Measurements from ENCODE around the gene CD22.

CD22 gene

DNA sequence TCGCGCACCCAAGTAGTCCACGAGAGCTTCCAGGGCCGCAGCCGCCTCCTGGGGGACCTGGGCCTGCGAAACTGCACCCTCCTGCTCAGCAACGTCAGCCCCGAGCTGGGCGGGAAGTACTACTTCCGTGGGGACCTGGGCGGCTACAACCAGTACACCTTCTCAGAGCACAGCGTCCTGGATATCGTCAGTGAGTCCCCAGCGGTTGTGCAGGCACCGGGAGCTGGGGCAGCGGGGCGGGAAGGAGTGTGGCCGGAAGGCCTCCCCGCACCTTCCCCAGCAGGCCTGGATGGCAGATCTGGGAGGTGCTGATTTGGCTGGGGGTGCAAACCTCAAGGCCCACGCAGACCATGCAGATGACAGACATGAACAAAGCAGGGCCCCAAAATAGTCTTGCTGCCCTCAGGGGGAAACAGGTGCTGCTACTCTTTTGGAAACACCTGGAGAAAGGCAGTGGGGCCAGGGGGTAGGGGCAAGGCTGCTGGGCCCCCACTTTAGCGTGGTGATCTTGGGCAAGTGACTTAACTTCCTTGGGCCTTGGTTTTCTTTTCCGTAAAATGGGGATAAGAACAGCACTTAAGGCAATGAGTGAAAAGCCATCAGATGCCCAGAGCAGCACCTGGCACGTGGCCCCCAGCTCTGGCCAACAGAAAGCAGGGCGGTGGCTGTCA is 33.1 kb upstream of the CD22 start:
- no peak for DNase-seq (ENCODE audit: low read depth)

DNA sequence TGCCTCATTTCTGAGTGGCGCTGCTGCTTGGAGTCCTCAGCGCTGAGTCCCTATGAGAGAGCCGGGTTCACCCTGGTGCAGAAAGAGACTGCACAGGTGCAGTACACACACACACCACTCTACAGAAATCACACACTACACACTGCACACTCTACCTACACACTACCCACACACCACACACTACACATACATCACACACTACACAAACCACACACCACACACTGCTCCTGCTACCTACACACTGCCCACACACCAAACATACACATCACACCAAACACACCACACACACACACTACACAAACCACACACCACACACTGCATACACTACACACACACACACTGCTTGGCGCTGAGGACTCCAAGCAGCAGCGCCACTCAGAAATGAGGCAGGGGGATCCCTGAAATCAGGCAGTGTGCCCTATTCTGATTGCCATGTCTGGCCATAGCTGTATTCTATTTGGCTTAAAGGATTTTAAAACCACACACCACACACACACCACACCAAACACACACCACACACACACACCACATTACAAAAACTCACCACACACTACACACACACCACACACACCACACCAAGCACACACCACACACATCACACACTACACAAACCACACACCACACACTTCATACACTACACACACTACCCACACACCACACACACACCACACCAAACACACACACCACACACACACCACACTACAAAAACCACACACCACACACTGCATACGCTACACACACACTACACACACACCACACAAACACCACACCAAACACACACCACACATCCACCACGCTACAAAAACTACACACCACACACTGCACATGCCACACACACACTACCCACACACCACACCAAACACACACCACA is 32.1 kb upstream of the CD22 start:
- no peak for DNase-seq (ENCODE audit: low read depth)

DNA sequence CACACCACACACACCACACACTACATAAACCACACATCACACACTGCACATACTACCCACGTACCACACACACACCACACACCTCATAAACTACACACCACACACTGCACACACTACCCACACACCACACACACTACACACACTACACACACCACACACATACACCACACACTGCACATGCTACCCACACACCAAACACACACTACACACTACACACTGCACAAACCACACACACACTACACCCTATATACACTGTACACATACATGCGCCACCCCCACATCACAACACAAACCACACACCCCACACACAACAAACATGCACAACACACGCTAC is 31.5 kb upstream of the CD22 start:
- DNase-seq (ENCODE audit: low read depth), result no peak

DNA sequence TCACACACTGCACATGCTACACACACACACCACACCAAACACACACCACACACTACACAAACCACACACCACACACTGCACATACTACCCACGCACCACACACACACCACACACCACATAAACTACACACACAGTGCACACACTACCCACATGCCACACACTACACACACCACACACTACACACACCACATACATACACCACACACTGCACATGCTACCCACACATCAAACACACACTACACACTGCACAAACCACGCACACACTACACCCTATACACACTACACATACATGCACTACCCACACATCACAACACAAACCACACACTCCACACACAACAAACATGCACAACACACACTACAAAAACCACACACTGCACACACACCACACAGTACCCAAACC is 31.1 kb upstream of the CD22 start:
- DNase-seq (ENCODE audit: low read depth), result no peak

DNA sequence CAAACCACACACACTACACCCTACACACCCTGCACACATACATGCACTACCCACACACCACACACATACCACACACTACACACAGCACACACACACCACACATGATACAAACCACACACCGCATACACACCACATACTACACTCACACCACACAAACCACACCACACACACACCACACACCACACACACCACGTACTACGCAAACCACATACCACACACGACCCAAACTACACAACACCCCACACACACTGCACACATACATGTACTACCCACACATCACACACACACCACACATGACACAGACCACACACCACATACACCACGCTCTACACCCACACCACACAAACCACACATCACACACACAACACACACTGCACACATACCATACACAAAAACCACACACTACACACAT is 30.4 kb upstream of the CD22 start:
- DNase-seq (ENCODE audit: low read depth), result no peak

DNA sequence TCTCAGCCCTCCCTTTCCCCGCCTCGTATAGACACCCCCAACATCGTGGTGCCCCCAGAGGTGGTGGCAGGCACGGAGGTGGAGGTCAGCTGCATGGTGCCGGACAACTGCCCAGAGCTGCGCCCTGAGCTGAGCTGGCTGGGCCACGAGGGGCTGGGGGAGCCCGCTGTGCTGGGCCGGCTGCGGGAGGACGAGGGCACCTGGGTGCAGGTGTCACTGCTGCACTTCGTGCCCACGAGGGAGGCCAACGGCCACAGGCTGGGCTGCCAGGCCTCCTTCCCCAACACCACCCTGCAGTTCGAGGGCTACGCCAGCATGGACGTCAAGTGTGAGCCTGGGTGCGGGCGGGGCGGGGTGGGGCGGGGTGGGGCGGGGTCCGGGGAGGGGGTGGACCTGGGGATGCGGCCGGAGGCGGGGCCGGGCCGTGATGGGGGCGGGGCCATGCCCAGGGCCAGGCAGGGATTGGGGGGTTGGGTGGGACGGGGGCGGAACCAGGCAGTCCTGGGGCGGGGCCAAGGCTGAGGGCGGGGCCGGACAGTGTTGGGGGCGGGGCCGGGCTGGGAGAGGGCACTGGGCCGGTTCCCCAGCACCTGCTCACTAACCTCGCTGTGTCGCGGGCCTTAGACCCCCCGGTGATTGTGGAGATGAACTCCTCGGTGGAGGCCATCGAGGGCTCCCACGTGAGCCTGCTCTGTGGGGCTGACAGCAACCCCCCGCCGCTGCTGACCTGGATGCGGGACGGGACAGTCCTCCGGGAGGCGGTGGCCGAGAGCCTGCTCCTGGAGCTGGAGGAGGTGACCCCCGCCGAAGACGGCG is 29.3 kb upstream of the CD22 start:
- no peak for DNase-seq (ENCODE audit: low read depth)

DNA sequence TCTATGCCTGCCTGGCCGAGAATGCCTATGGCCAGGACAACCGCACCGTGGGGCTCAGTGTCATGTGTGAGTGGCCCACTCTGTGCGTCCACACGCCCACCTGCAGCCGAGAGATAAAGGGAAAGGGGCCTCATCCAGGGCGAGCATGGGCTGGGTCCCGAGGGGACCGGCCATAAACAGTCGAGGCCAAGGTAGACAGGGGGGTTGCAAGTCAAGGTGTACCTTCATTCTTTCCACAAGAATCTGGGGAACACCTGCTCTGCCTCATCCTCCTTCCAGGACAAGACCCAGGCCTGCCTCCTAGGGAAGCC is 28.7 kb upstream of the CD22 start:
- no peak for DNase-seq (ENCODE audit: low read depth)

DNA sequence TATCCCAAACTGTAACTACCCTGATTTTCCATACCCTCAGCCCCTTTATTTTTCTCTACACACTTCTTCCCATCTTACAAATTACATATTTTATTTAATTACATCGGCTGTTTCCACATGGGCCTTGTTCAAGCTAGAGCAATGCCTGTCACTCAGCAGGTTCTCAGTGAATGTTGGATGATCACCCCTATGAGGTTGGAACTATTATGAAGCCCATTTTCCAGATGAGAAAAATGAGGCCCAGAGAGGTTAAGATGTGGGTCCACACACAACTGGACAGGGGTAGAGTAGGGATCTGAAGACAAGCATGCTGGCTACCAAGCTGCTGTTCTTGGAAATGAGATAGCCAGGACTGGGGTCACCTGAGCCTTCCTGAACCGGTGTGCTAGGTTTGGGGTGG is 27.0 kb upstream of the CD22 start:
- DNase-seq (ENCODE audit: low read depth), result no peak

DNA sequence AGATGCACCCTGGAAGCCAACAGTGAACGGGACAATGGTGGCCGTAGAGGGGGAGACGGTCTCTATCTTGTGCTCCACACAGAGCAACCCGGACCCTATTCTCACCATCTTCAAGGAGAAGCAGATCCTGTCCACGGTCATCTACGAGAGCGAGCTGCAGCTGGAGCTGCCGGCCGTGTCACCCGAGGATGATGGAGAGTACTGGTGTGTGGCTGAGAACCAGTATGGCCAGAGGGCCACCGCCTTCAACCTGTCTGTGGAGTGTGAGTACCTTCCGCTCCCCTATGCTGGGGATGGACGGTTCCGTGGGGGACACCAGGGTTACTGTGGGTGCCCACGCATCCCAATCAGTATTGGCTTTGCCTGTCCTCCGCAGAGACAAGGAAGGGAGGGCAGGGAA is 26.5 kb upstream of the CD22 start:
- DNase-seq (ENCODE audit: low read depth), result no peak

DNA sequence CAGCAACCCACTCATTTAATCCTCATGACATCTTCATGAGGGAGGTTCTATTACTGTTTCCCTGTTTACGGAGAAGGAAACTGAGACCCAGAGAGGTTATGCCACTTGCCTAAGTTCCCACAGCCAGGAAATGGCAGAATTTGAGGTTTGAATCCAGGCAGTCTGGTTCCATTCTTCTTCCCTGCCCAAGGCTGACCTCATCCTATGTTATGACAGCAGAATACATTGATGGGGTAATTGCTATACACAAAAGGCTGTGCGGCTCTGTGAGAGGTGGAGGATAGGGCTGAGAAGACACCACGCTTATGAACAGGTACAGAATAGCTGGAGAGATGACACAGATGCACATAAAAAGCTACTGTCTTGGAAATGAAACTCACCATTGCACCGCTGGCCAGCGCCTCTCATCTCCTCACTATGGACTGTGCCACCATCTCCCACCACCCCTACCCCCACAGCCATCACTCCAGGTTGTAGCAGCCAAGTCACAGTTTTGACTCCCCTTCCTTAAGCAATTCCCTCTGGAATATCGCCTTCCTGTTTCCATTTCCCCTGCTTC is 25.6 kb upstream of the CD22 start:
- DNase-seq (ENCODE audit: low read depth), result no peak

DNA sequence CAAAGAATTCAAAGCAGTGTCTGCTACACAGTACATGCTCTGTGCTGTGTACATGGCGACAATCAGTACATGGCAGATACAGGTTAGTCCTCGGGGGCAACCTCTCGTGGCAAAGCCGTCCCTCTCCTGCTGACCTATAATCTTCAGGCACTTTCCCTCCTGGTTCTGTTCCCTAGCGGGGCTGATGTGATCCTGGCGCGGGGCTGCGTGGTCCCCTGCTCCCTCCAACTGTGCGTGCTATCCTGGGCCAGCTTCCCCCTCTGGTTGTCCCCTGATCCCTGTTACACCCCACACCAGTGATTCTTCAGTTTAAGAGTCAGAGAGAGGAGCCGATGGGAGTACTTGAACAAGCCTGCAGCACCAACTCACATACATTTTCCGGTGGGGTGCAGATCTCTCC is 25.0 kb upstream of the CD22 start:
- DNase-seq (ENCODE audit: low read depth), result no peak

DNA sequence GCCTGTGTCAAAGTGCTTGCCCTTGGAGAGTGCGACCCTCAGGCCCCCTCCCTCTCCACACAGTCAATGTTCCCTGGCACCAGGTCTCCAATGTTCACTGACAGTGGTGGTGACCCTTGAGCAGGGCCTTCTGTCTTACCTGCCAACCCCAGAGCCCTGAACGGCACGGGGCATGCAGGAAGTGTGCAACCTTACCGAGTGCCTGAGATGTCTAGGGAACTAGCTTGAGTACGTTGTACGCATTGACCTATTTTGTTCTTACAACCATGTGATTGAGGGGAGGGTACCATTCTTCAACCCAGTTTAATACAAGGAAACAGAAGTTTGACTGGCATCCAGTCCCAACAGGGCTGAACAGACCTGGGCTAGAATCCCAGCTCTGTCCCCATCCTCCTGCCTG is 23.8 kb upstream of the CD22 start:
- no peak for DNase-seq (ENCODE audit: low read depth)

DNA sequence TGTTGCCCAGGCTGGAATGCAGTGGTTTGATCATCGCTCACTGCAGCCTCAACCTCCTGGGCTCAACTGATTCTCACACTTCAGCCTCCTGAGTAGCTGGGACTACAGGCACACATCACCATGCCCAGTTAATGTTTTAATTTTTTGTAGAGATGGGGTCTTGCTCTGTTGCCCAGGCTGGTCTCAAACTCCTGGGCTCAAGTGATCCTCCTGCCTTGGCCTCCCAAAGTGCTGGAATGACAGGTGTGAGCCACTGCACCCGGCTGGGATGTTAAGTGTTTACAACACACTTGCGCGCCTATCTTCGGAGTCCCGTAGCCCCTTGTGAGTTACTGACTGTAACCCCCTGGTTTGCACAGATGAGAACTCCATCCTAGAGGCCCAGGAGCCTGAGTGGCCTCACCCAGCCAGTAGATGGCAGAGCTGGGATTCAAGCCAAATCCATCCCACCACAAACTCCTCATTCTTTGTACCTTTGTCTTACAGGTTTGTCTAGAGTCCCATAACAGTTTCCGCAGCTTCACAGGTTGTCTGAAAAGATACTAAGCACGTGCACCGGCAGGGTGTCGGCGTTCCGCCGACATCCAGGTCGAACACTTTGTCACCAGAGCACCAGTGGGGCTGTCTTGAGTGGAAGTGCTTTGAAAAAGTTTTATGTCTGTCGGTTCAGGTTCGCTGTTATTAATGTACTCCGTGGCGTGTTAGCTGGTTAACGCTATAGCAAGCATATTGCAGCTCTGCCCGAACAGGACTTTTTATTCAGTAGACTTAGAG is 22.3 kb upstream of the CD22 start:
- DNase-seq (ENCODE audit: low read depth), result no peak

DNA sequence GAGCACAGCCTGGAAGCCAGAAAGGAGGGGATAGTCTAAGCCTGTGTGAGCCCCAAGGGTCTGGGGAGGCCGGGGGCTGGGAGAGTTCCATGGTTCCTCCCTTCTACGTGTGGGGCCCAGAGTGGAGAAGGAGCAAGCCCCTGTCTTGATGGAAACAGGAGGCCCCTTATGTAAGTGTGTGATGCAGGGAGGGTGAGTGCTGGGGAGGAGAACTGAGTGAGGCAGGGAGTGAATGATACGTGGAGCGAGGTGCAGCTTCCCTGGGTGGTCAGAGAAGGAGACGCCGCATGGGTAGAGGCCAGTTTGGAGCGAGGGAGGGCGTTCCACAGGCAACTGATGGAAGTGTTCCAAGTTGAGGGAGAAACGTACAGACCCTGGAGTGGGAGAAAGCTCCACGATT is 21.1 kb upstream of the CD22 start:
- no peak for DNase-seq (ENCODE audit: low read depth)

DNA sequence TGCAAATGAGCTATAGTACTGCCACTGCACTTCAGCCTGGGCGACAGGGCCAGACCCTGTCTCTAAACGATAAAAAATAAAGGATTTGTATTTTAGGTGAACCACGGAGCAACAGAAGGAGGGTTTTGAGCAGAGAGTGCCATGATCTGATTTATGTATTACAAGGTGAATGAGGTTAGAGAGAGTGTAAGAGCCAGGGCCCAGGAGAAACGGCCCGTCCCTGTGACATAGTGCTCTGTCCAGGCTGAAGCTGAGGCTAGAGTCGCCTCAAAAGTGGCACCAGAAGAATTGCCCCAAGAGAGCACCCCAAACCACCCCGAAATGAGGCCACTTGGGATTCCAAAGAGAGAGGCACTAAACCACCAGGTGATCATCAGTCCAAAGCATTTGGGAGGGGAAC is 20.1 kb upstream of the CD22 start:
- no peak for DNase-seq (ENCODE audit: low read depth)

DNA sequence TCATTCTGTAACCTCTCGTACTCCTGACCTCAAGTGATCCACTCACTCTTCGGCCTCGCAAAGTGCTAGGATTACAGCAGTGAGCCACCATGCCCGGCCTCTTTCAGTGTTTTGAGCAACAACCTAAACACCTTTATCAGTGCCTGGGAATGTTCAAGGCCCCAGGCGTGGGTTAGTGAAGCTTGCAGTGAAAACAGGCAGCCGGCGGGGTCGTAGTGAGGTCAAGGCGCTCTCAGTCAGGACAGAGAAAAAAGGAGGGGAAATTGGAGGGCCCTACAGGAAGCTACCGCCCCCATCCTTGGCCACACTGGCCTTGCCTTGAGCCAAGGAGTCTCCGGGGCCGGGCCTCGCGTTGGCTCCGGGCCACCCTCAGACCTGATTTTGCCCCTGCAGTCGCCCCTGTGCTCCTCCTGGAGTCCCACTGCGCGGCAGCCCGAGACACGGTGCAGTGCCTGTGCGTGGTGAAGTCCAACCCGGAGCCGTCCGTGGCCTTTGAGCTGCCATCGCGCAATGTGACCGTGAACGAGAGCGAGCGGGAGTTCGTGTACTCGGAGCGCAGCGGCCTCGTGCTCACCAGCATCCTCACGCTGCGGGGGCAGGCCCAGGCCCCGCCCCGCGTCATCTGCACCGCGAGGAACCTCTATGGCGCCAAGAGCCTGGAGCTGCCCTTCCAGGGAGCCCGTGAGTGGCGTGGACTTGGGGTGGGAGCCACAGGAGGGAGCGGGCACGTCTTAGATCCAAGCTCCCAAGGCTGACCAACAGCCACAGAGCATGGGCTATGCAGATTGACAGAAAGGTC is 19.3 kb upstream of the CD22 start:
- DNase-seq (ENCODE audit: low read depth), result no peak

DNA sequence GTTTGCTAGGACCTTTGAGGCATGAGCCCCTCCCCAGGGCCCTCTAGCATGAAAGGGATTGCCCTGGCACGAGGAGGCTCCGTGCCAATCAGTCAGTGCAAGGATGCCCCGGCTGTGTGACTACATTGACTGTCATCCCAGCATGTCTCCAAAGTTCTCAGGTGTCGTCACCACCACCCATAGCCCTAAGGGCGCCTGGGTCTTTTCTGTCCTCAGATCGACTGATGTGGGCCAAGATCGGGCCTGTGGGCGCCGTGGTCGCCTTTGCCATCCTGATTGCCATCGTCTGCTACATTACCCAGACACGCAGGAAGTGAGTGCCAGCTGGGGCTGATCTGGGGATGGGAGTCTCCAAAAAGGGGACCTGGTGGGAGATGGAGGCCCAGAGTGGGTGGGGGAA is 18.7 kb upstream of the CD22 start:
- no peak for DNase-seq (ENCODE audit: low read depth)

DNA sequence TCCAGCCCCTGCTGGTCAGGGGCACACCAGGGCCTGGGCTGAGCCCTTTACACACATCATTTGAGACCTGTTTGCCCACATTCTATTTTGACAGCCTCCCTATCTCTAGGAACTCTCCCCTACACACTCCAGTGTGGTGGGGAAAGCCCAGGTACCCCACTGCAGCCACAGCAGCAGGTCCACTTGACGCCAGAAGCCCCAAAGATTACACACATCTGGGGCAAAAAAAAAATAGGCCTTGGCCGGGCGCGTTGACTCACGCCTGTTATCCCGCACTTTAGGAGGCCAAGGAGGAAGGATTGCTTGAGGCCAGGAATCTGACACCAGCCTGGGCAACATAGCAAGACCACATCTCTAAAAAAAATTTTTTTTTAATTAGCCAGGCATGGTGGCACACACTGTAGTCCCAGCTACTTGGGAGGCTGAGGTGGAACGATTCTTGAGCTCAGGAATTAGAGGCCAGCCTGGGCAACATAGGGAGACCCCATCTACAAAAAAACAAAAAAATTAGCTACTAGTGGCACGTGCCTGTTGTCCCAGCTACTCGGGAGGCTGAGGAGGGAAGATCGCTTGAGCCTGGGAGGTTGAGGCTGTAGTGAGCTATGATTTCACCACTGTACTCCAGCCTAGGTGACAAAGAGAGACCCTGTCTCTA is 18.0 kb upstream of the CD22 start:
- no peak for DNase-seq (ENCODE audit: low read depth)

DNA sequence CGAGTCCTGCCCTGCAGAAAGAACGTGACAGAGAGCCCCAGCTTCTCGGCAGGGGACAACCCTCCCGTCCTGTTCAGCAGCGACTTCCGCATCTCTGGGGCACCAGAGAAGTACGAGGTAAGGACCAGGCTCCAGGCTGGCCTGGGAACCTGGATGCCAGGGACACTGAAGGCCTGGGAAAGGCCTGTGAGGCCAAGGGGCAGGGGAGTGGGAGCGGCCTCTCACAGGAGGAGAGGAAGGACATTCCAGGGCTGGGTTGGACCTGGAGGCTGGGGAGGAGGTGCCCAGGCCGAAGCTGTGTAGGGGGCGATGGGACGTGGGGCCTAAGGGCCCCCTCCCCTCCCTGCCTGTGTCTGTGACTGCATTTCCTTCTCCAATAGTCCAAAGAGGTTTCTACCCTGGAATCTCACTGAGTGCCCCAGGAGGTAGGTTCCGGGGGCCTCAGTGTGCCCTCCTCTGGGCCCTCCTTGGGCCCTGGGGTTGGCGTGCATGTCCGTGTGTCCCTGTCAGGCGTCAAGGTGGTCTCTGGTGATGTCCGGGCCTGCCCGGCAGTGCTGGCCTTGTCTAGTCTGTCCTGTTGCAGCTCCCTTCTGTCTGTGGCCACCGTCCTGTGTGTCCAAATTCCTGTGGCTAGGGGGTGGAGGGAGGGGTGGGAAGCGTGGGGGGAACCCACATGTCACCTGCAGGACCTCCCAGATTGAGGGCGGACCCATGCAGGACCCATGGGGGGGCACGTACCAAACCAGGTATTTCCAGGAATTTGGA is 16.9 kb upstream of the CD22 start:
- no peak for DNase-seq (ENCODE audit: low read depth)

DNA sequence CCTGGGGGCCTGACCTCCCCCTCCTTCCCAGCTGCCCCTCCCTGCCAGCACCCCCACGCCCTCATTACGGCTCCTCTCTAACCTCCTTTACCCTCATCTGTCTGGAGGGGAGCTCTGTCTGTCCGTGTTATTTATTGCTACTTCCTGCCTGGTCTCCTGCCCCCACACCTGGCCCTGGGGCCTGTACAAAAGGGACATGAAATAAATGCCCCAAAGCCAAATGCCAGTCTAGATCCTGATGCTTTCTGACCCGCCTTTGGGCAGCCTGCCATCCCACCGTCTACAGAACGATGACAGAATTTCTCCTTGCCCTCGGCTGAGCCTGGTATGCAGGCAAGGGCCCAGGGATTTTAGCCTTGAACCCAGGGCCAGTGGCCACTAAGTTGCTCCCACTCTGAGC is 15.4 kb upstream of the CD22 start:
- no peak for DNase-seq (ENCODE audit: low read depth)
